GM18508 (cell line): ENCODE data around the gene NAA60.
"Not testable (repeated sequence)": the region's sequence is repeated elsewhere in the genome, so short reads cannot be mapped to it uniquely, and the experiment has no call there.

Experiments
- ATAC-seq: cut with Tn5 transposase; IDR thresholded peaks from one replicate; pipeline ENCODE4 v1.9.1; 2021; ENCODE audit warnings: moderate number of reproducible peaks; ENCODE audit not compliant: insufficient read depth, unreplicated experiment

NAA60 gene

DNA sequence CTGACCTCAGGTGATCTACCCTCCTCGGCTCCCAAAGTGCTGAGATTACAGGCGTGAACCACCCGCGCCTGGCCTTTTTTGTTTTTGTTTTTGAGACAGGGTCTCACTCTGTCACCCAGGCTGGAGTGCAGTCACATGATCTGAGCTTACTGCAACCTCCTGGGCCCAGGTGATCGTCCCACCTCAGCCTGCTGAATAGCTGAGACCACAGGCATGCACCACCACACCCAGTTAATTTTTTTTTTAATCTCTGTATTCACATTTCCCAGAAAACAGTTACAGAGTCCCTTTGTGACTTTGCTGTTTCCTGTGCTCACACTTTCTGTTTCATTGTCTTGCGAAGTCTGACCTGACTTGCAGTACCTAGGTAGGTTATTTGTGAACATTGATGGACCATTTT lies 60.0 kb downstream of the NAA60 start:
- ATAC-seq, result no peak

GRCh38 chr16:3508736-3509135 lies 65.3 kb downstream of the NAA60 start:
- no peak for ATAC-seq

DNA sequence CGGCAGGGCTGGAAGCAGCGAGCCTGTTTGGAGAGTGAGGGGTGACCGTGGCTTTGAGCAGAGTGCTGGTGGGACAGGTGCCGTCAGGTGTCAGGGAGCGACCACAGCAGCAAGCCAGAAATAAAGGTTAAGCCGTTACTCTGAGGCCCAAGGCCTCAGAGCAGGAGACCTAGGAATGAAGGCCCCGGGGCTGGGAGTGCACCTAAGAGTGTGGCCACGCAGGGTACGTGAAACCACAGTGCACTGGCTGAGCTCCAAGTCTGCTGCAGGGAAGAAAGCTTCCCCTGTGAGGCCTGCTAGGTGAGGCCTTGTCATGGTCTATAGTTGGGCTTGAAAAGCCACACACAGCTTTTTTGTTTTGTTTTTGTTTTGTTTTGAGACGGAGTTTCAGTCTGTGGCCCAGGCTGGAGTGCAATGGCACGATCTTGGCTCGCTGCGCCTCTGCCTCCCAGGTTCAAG lies 66.0 kb downstream of the NAA60 start:
- no peak for ATAC-seq

GRCh38 chr16:3510416-3510815 lies 66.9 kb downstream of the NAA60 start:
- ATAC-seq, result no peak

GRCh38 chr16:3511286-3512180 lies 68.1 kb downstream of the NAA60 start:
- ATAC-seq, result no peak

DNA sequence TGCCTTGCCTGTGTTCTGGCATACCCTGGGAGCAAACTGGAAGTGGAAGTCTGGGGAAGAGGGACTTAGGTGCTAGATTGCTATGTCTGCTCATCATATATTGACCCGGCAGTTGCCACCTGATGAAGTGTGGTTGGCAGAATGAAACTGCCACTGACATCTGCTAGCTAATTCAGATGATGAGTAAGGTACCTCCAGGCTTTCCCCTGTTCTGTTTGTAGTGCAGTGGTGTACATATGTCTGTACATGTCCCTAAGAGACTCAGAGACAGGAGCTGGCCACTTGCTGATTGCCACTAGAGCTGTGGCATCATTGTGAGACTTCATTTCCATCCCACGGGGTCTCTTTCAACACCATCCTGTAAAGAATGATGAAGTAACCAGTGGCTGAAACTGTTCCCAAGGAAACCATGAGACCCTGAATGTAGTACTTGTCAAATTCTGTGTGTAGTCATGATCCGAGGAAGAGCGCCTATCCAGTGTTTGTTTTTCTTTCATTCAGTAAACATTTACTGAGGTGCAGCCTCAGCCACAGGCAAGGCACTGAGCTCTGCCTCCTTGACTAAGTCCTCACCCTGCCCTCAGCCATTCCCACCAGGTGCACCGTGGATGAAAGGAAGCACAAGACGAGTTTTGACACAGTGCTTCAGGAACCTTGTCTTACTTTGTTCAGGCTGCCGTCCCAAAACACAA lies 70.6 kb downstream of the NAA60 start:
- no peak for ATAC-seq

- ATAC-seq, result no peak
These were observed 71.1 kb downstream of the NAA60 start for GRCh38 chr16:3514621-3515020.

GRCh38 chr16:3515897-3516296 lies 72.4 kb downstream of the NAA60 start:
- ATAC-seq, result no peak

DNA sequence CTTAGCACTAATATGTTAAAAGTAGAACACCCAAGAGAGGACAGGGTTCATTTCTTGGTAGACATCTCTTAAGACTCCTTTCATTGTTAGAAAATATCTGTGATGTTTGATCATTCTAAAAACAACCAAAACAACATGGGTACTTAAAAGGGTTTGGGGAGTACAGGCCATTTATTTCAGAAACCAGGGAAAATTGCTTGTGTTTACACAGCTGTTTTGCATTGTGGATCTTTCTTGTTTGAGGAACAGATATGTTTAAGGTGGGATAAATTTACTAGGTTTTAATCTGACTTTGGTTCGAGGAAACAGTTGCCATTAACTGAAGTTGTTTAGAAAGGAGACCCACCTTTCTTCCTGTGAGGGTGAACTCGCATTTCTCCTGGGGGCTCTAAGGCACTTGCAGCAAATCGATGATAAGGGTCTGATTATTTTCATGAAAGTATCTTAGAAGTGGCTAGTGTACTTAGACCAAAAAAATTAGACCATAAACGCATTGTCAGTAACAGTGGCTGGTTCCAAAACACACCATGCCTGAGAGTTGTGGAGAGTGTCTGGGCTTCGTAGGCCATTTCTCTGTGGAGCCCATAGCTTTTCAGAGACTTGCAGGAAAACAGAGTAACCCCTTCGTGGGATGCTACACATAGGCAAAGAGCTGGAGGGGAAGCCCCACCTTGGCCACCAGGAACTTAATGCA lies 75.0 kb downstream of the NAA60 start:
- no peak for ATAC-seq

DNA sequence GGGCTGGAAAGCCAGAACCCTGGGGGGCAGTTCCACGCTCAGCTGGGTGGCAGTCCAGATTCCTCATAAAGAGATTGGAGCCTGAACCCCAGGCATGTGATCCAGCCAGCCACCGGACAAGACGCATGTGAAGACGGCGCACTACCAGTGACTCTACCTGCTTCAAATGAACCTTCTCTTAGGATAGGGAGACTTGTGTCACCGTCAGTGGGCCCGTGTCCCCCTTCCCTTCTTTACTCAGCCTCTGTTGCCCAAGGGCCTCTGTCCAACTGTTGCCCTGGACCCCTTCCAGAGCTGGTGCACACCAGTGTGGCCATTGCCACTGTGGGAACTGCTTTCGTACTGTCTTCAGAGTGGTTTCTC lies 75.5 kb downstream of the NAA60 start:
- no peak for ATAC-seq

- ATAC-seq, result no peak
These were observed 76.1 kb downstream of the NAA60 start for GRCh38 chr16:3519581-3519980.

GRCh38 chr16:3520413-3520812 lies 76.9 kb downstream of the NAA60 start:
- no peak for ATAC-seq

GRCh38 chr16:3520841-3521240 lies 77.4 kb downstream of the NAA60 start:
- ATAC-seq, result no peak

GRCh38 chr16:3523281-3523680 lies 79.8 kb downstream of the NAA60 start:
- ATAC-seq, result no peak

DNA sequence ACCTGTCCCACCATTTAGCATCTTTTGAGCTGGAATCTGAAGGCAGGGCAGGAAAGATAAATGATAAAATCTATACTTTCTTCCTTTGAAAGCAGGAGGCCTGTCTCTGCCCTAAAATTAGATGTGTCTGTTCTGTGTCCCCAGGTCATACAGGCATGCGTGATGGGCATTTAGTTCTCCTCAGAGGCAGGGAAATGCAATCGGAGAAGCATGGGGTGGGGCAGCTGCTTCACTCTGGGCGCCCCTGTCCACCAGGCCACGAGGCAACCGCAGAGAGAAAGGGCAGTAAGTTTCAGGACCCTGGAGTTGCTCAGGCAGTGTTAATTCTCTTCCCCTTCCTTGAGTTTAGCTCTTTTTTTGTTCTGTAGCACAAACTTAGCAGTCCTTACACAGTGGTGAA lies 82.5 kb downstream of the NAA60 start:
- ATAC-seq, result no peak

DNA sequence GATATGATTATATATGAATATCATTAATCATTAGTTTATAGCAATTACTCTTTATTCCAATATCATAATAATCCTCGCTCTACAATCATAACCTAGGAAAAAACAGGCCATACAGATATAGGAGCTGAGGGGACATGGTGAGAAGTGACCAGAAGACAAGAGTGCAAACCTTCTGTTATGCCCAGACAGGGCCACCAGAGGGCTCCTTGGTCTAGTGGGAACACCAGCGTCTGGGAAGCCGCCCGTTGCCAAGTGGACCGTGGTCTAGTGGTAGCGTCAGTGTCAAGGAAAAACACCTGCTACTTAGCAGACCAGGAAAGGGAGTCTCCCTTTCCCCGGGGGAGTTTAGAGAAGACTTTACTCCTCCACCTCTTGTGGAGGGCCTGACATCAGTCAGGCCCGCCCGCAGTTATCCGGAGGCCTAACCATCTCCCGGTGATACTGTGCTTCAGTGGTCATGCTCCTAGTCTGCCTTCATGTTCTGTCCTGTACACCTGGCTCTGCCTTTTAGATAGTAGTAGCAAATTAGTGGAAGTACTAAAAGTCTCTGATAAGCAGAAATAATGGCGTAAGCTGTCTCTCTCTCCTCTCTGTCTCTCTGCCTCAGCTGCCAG lies 83.8 kb downstream of the NAA60 start:
- not testable (repeated sequence) for ATAC-seq

DNA sequence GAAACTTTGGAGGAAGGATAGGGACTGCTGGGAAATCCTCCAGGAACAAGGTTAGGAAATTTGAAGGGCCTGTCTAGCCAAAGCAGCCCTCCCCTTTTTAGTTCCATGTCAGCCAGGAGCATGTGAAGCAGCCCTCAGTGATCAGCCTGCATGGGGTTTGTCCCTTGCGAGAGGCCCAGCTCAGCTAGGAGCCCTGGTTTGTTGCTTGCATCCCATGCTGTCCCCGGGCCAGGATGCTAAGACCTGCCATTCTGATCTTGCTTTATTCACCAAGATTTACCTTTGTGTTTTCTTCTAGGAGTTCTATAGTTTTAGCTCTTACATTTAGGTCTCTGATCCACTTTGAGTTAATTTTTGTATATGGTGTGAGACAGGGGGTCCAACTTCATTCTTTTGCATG lies 84.9 kb downstream of the NAA60 start:
- no peak for ATAC-seq

- ATAC-seq, result no peak
These were observed 85.7 kb downstream of the NAA60 start for GRCh38 chr16:3529175-3529574.

- no peak for ATAC-seq
These were observed 87.0 kb downstream of the NAA60 start for GRCh38 chr16:3530371-3530914.

DNA sequence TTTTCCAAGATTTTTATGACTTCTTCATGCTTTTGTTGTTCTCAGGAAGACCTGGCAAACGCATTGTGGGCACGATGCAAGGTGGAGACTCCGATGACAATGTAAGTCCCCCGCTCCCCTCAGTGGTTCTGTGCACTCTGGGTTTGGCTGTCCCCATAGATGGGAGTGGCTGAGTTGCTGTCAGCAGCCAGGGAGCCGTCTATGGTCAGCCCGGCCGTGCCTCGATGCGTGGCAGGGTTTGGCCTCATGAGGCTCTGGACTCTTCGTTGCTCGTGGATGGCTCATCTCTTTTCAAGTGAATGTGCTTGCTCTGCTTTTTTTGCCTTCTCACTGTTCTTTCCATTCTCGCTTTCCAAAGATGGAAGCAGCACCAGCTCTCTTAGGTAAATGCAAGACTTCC lies 89.3 kb downstream of the NAA60 start:
- ATAC-seq, result no peak
